ENCODE measurements around the gene PIEZO1. TPM values are rescaled to one million over a fixed set of nuclear protein-coding genes. Genes with fewer than 3 reads are reported as not detected.
A peak's percentile ranks its signal among the peaks of the same experiment; 100 is the strongest.

PIEZO1 gene
- total RNA-seq, 1 donor from 2014 or later, result 5.5 TPM

DNA sequence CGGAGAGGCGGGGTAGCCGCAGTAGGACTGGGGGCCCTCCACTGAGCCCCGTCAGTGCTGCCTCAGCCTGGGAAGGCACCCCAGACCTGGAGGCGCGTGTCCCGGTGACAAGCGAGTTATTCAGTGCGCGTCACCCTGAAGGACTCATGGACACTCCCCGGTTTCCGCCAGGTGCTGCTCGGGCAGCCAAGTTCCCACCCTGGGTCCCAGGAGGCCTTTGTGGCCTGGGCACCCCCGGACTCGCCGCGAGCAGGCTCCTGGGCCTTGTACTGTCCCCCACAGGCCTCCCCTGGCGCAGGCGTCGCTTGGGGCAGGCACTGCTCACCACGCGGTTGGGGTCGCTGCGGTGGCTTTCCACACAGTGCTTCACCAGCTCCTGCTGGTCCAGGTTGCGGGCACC, 86.4 kb downstream of the PIEZO1 start:
- Mint-ChIP-seq H3K36me3 (no peaks in the 10 kb centered on the region), H3K9me3 (no peaks in the 10 kb centered on the region), H3K27ac (no peak overlapping the region), H3K27me3 (ENCODE audit: insufficient read depth, low read depth) (peaks cover 2% of the 10 kb centered on the region), H3K4me1 (no peaks in the 10 kb centered on the region), H3K4me3 (no peak overlapping the region)
- H3K79me2 ChIP-seq (ENCODE audit: low read depth), result no peaks in the 10 kb centered on the region
- no peaks in the 10 kb centered on the region for H3K9me3 ChIP-seq (ENCODE audit: low read depth)
- no peaks in the 10 kb centered on the region for H3K36me3 ChIP-seq
- no peak overlapping the region for H3K27ac ChIP-seq
- no peaks in the 10 kb centered on the region for H3K4me1 ChIP-seq
- H3F3A ChIP-seq (ENCODE audit: low read depth), result no peaks in the 10 kb centered on the region
- H3K27me3 ChIP-seq, result no peaks in the 10 kb centered on the region
- no peak overlapping the region for H2AFZ ChIP-seq (replicated peaks)
- TF ChIP-seq EZH2phosphoT487 (IDR thresholded peaks at IDR 0.05) (no peak), EZH2 (IDR thresholded peaks at IDR 0.05) (no peak)
- TF ChIP-seq, protein P1, sequence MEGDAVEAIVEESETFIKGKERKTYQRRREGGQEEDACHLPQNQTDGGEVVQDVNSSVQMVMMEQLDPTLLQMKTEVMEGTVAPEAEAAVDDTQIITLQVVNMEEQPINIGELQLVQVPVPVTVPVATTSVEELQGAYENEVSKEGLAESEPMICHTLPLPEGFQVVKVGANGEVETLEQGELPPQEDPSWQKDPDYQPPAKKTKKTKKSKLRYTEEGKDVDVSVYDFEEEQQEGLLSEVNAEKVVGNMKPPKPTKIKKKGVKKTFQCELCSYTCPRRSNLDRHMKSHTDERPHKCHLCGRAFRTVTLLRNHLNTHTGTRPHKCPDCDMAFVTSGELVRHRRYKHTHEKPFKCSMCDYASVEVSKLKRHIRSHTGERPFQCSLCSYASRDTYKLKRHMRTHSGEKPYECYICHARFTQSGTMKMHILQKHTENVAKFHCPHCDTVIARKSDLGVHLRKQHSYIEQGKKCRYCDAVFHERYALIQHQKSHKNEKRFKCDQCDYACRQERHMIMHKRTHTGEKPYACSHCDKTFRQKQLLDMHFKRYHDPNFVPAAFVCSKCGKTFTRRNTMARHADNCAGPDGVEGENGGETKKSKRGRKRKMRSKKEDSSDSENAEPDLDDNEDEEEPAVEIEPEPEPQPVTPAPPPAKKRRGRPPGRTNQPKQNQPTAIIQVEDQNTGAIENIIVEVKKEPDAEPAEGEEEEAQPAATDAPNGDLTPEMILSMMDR (IDR thresholded peaks at IDR 0.05), result no peak
- no peak for DNase-seq (ENCODE audit: low spot score)
- H3K4me2 ChIP-seq, result no peak overlapping the region
- H3K4me3 ChIP-seq, result no peak overlapping the region
- H4K20me1 ChIP-seq (ENCODE audit: low read depth), result no peaks in the 10 kb centered on the region
- no peak overlapping the region for H3K9ac ChIP-seq

DNA sequence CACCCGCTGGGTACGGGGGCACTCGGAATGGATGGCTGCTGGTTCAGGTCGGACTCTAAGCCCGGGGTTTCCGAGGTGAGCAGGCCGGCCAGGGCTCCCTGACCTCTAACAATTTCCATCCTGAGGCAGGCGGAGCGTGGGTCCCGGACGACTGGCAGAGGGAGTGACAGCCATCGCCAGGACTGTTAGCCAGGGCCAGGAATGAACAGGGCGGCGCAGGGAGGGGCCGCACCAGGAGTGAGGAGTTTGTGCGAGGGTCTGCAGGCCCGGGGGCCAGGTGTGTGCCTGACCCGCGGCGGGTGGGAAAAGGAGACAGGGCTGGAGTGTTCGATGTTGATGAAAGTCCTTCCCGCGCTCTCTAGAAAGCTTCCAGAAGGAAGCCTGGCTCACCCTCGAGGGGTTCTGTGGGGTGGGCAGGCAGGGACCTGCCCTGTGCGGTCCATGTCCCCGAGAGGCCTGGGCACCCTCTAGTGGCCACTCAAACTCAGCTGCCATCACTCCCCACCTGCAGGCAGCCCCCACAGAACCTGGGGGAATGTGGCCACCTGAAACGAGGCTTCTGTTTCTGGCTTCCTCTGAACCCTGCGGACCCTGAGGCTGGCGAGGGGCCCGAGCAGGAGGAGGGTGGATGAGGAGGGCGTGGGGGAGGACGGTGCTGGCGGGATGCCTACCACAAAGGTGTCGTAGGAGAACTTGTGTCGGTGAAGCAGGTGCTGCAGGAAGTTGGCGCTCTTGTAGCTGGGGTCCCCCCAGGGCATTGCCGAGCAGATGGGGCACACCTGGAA, 87.0 kb downstream of the PIEZO1 start:
- Mint-ChIP-seq H3K4me3 (no peak overlapping the region), H3K27ac (no peak overlapping the region), H3K9me3 (no peaks in the 10 kb centered on the region), H3K36me3 (no peaks in the 10 kb centered on the region), H3K27me3 (ENCODE audit: insufficient read depth, low read depth) (peaks cover 2% of the 10 kb centered on the region), H3K4me1 (no peaks in the 10 kb centered on the region)
- no peaks in the 10 kb centered on the region for H3K27me3 ChIP-seq
- TF ChIP-seq, protein P1 (IDR thresholded peaks at IDR 0.05), result peak; percentile 51
- no peak for TF ChIP-seq EZH2 (IDR thresholded peaks at IDR 0.05)
- H3K4me2 ChIP-seq, result no peak overlapping the region
- H3K36me3 ChIP-seq, result no peaks in the 10 kb centered on the region
- H4K20me1 ChIP-seq (ENCODE audit: low read depth), result no peaks in the 10 kb centered on the region
- H3K27ac ChIP-seq, result no peak overlapping the region
- no peaks in the 10 kb centered on the region for H3F3A ChIP-seq (ENCODE audit: low read depth)
- H3K79me2 ChIP-seq (ENCODE audit: low read depth), result no peaks in the 10 kb centered on the region
- H3K4me1 ChIP-seq, result no peaks in the 10 kb centered on the region
- DNase-seq (ENCODE audit: low spot score), result no peak
- no peak overlapping the region for H3K9ac ChIP-seq
- no peaks in the 10 kb centered on the region for H3K9me3 ChIP-seq (ENCODE audit: low read depth)
- no peak overlapping the region for H2AFZ ChIP-seq (replicated peaks)
- H3K4me3 ChIP-seq, result no peak overlapping the region

DNA sequence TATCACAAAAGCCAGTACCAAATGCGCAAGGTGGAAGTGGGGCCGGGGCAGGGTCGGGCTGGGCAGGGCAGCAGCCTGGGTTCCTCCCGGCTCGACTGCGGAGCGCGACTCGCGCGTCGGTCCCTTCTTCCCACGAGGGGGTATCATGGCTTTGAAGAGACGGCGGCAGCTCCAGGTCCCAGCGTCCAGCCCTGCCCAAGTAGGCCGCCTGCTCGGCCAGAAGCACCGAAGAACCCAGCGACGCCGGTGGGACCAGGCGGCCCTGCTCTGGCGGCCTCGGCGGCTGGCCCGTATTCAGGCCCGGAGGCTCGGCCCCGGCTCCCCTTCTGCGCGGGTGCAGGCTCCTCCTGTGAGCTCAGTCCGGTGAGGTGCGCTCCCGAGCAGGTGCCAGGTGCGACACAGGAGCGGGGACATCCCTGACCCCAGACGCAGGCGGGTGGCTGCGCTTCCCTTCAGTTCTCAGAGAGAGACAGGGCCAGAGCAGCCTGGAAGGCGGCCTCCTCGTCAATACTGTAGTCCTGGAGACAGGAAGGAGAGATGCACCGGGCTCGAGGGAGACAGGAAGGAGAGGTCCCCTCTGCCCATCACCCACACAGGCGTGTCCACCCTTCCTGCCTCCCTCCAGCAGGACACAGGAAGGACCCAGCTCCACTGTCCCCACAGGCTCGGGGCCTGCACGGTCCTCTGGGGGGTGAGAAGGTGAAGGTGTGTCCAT, 87.7 kb downstream of the PIEZO1 start:
- no peak overlapping the region for H3K9ac ChIP-seq
- no peaks in the 10 kb centered on the region for H3K9me3 ChIP-seq (ENCODE audit: low read depth)
- Mint-ChIP-seq H3K4me3 (no peak overlapping the region), H3K27me3 (ENCODE audit: insufficient read depth, low read depth) (peaks cover 2% of the 10 kb centered on the region), H3K4me1 (no peaks in the 10 kb centered on the region), H3K9me3 (no peaks in the 10 kb centered on the region), H3K27ac (no peak overlapping the region), H3K36me3 (no peaks in the 10 kb centered on the region)
- no peak overlapping the region for H3K27ac ChIP-seq
- no peaks in the 10 kb centered on the region for H3K79me2 ChIP-seq (ENCODE audit: low read depth)
- H4K20me1 ChIP-seq (ENCODE audit: low read depth), result no peaks in the 10 kb centered on the region
- H3K4me3 ChIP-seq, result no peak overlapping the region
- DNase-seq (ENCODE audit: low spot score), result no peak
- H3K4me1 ChIP-seq, result no peaks in the 10 kb centered on the region
- no peak overlapping the region for H3K4me2 ChIP-seq
- TF ChIP-seq EZH2 (IDR thresholded peaks at IDR 0.05), result no peak
- TF ChIP-seq, protein P1 (IDR thresholded peaks at IDR 0.05), result no peak
- TF ChIP-seq EZH2phosphoT487 (IDR thresholded peaks at IDR 0.05), result no peak
- no peaks in the 10 kb centered on the region for H3K36me3 ChIP-seq
- H2AFZ ChIP-seq (replicated peaks), result no peak overlapping the region
- H3K27me3 ChIP-seq, result no peaks in the 10 kb centered on the region
- no peaks in the 10 kb centered on the region for H3F3A ChIP-seq (ENCODE audit: low read depth)
